HL-60 (cell line): ENCODE measurements around the gene PIEZO1.

Experiments
- DNase-seq, 2 experiments: peaks; one replicate each; pipeline ENCODE4 v3.0.0-alpha.2; 2010 to 2020; ENCODE audit warnings: low read depth in 1 of 2, low spot score in 1 of 2
- H3K27ac ChIP-seq: fragments of 250-450 bp; sonication (Bioruptor Pico); replicated peaks from 2 replicates; pipeline ENCODE4 v1.5.1; 2020; ENCODE audit warnings: mild to moderate bottlenecking, moderate library complexity
- H3K27me3 ChIP-seq: fragments of 250-450 bp; sonication (Bioruptor Pico); 2 replicates; pipeline ENCODE4 v1.5.1; 2021; ENCODE audit warnings: mild to moderate bottlenecking, moderate library complexity; ENCODE audit not compliant: insufficient read depth, poor library complexity, severe bottlenecking
- H3K4me3 ChIP-seq: replicated peaks from 2 replicates; pipeline ENCODE4 v1.5.1; 2011; ENCODE audit warnings: mild to moderate bottlenecking, control low read depth, low read length; ENCODE audit not compliant: insufficient read depth
- GABPA ChIP-seq: IDR thresholded peaks from 2 replicates; pipeline ENCODE4 v1.6.1; 2012; ENCODE audit warnings: low read depth
- POLR2AphosphoS5 ChIP-seq: IDR thresholded peaks from 2 replicates; pipeline ENCODE4 v1.6.1; 2012; ENCODE audit warnings: low read depth
- REST ChIP-seq: IDR thresholded peaks from 2 replicates; pipeline ENCODE4 v1.6.1; 2012; ENCODE audit warnings: low read depth; ENCODE audit not compliant: insufficient replicate concordance
- SPI1 ChIP-seq: IDR thresholded peaks from 2 replicates; pipeline ENCODE4 v1.6.1; 2012; ENCODE audit warnings: low read depth, mild to moderate bottlenecking, borderline replicate concordance
- TF ChIP-seq, protein P1 (sequence below): IDR thresholded peaks from one replicate; pipeline ENCODE4 v1.5.1; 2011; ENCODE audit warnings: low read length, control low read depth, inconsistent platforms; ENCODE audit not compliant: insufficient read depth

Gene PIEZO1

DNA sequence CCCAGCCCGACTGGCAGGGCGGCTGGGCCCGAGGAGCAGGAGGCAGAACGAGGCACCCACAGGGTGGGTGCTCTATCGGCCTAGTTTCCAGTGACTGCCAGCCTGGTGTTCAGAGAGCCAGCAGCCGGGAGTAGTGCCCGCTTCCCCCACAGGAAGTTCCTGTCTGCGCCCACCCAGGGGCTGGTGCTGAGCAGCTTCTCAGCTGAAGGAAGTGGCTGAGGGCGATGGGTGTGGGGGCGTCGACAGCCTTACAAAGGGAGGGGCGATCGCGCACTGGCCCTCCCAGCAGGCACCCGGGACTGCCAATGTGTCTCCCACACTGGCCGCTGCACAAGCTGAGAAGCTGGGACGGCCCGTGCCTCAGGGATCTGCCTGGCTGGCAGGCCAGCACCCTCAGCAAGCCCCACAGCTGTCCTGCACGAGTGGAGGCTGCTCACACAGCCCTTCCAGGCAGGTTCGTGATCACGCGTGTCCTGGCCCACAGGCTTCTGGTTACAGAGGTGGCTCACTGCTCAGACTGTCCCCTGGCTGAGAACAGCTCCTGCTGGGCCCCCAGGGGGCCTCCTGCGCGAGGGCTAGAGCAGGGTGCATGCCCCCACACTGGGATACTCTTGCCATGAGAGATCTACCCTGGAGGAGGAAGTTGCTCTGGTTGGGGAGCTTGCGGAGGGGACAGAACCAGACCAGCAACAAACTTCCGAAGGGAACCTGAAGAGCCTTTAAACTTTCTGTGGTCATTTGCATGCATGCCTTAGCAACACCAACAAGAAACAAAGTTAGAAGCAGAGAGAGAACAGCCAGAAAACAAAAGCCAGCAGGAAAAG lies 81.3 kb downstream of the PIEZO1 start:
- H3K4me3 ChIP-seq: peak overlapping the region; percentile 90
- peak; percentile 64 to 76 for DNase-seq
- no peaks in the 10 kb centered on the region for H3K27me3 ChIP-seq
- H3K27ac ChIP-seq: peak overlapping the region; percentile 94
- no peak for TF ChIP-seq REST
- TF ChIP-seq POLR2AphosphoS5: peak; percentile 42; the same call in 1 of the 2 replicates
- 0 out of 2 replicates have a peak, but pooled peaks have one; percentile 35 for TF ChIP-seq GABPA
- peak; percentile 2; the same call in 1 of the 2 replicates for TF ChIP-seq SPI1
- TF ChIP-seq, protein P1, sequence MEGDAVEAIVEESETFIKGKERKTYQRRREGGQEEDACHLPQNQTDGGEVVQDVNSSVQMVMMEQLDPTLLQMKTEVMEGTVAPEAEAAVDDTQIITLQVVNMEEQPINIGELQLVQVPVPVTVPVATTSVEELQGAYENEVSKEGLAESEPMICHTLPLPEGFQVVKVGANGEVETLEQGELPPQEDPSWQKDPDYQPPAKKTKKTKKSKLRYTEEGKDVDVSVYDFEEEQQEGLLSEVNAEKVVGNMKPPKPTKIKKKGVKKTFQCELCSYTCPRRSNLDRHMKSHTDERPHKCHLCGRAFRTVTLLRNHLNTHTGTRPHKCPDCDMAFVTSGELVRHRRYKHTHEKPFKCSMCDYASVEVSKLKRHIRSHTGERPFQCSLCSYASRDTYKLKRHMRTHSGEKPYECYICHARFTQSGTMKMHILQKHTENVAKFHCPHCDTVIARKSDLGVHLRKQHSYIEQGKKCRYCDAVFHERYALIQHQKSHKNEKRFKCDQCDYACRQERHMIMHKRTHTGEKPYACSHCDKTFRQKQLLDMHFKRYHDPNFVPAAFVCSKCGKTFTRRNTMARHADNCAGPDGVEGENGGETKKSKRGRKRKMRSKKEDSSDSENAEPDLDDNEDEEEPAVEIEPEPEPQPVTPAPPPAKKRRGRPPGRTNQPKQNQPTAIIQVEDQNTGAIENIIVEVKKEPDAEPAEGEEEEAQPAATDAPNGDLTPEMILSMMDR: no peak

DNA sequence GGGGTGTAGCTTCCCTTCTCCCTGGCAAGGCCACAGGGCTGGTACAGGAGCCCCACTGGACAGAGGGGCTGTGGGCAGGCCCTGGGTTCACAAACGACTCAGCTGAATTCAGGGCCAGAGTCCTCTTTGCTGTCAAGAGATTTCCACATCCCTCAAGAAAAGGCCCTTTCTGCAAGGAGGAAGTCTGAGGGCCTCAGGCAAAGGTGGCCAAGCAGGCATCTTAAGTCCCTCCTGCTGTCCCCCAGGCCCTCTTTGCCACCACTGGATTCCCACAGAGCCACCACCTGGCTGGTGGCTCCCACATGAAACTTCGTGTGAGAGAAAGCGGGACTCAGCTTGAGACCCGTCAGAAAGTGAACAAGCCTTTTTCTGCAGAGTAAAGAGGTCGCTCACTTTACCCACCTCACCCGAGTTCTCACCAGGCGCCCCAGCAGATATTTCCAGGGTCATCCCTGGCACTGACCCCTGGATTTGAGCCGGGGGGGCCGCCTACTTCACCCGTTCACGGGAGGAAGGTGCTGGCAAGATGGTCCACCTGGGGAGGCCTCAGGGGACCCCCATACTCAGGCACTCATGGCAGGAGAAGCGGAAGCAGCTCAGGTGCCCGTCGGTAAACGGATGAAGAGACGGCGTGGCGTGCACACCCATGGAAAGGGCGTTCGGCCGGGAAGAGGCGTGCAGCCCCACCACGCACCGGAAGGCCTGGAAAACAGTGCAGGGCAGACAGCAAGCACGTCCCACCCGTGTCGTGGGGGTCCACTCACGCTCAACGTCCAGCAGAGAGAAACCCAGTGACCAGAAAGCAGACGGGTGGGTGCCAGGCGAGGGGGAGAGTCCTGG lies 82.4 kb downstream of the PIEZO1 start:
- TF ChIP-seq SPI1: peak; percentile 50; the same call in 1 of the 2 replicates
- no peak for TF ChIP-seq POLR2AphosphoS5
- peak overlapping the region; percentile 94 for H3K27ac ChIP-seq
- H3K4me3 ChIP-seq: peak overlapping the region; percentile 20
- no peaks in the 10 kb centered on the region for H3K27me3 ChIP-seq
- DNase-seq: peak in 1 of 2 experiments; percentile 53

DNA sequence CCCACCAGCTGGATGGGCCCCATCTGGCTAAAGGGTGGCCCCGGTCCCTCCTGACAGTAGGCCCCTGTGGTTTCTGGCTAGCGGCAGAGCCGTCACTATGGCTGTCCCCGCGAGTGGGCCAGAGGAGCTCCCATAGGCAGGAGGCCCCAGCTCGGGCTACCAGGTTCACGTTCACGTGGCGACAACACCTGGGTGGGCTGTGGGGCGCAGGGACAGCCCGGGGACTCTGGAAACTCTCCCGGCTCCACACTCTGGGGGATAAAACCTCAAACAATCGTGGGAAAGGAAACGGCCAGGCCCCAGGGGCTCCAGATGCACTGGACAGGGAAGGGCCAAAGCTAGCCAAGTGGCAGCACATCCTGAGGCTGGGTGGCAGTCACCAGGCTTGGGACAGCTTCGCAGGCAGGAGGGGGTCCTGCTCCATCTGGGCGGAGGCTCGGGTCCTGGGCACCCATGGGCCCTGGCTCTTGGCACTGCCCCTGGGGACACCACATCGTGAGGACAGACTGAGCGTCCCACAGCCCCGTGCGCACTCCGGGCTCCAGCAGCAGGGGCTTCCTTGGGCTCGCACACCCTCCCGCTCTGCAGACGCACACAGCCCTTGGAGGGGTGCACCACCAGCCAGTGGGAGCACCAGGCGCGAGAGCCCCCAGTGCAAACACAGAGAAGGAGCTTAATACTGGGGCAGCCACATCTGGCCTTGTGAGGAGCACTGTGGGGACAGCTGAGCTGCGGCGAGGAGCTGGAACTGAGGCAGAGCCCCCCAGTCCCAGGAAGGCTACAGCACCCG lies 83.2 kb downstream of the PIEZO1 start:
- H3K27ac ChIP-seq: peak overlapping the region; percentile 94
- TF ChIP-seq, protein P1: no peak
- TF ChIP-seq GABPA (no peak), REST (no peak), SPI1 (no peak), POLR2AphosphoS5 (no peak)
- H3K4me3 ChIP-seq: peak overlapping the region; percentile 12
- H3K27me3 ChIP-seq: no peaks in the 10 kb centered on the region
- no peak for DNase-seq
